ENCODE data around the gene SLC2A4. TPM values are rescaled to one million over a fixed set of nuclear protein-coding genes. Genes with fewer than 3 reads are reported as not detected.

Gene SLC2A4
- total RNA-seq, 4 donors from 2014 or later = 1.8 to 25.9 (median 12.6) TPM

GRCh38 chr17:7235693-7236665 lies 45.5 kb upstream of the SLC2A4 start:
- Histone ChIP-seq H3K9me3 (no peaks in the 10 kb centered on the region), H3K27me3 (no peaks in the 10 kb centered on the region), H3K36me3 (no peaks in the 10 kb centered on the region), H3K4me1 (peaks cover 7 to 18% of the 10 kb centered on the region in 2 donors), H3K27ac (no peak overlapping the region), H3K4me3 (no peak overlapping the region)
- DNase-seq = no peak
- no peak for TF ChIP-seq CTCF (IDR thresholded peaks at IDR 0.05)
- TF ChIP-seq POLR2A (IDR thresholded peaks at IDR 0.05) = no peak
- intact Hi-C loops (cut with DNase I; ENCODE audit: low total_unique reads) = no loop called here

GRCh38 chr17:7236808-7237207 lies 44.7 kb upstream of the SLC2A4 start:
- DNase-seq = no peak
- no peak overlapping the region for H3K4me3 ChIP-seq
- H3K9me3 ChIP-seq = no peaks in the 10 kb centered on the region
- H3K27ac ChIP-seq = peak overlapping the region; percentile 94 to 96
- TF ChIP-seq CTCF (IDR thresholded peaks at IDR 0.05) (no peak), POLR2A (IDR thresholded peaks at IDR 0.05) (no peak)
- intact Hi-C loops (cut with DNase I; ENCODE audit: low total_unique reads) = no loop called here
- peaks cover 13 to 17% of the 10 kb centered on the region in 2 donors for H3K4me1 ChIP-seq
- H3K36me3 ChIP-seq = no peaks in the 10 kb centered on the region
- H3K27me3 ChIP-seq = no peaks in the 10 kb centered on the region

GRCh38 chr17:7237266-7237760 lies 44.2 kb upstream of the SLC2A4 start:
- peaks cover 12 to 14% of the 10 kb centered on the region in 2 donors for H3K4me1 ChIP-seq
- intact Hi-C loops (cut with DNase I; ENCODE audit: low total_unique reads) = no loop called here

GRCh38 chr17:7237761-7238419 lies 43.6 kb upstream of the SLC2A4 start:
- no peaks in the 10 kb centered on the region for H3K27me3 ChIP-seq
- no peaks in the 10 kb centered on the region for H3K9me3 ChIP-seq
- DNase-seq = peak; percentile 79 to 85
- no peak for TF ChIP-seq POLR2A (IDR thresholded peaks at IDR 0.05)
- TF ChIP-seq CTCF (IDR thresholded peaks at IDR 0.05) = no peak
- peak overlapping the region; percentile 86 to 100 for H3K4me3 ChIP-seq
- H3K27ac ChIP-seq = peak overlapping the region; percentile 94 to 96
- H3K4me1 ChIP-seq = peaks cover 9 to 14% of the 10 kb centered on the region in 2 donors
- intact Hi-C loops (cut with DNase I; ENCODE audit: low total_unique reads) = no loop called here
- H3K36me3 ChIP-seq = no peaks in the 10 kb centered on the region

More at GRCh38 chr17:7237266-7237760, 44.2 kb upstream of the SLC2A4 start:
- Histone ChIP-seq H3K27ac (peak overlapping the region; percentile 94 to 96), H3K4me3 (peak overlapping the region; percentile 86 to 100), H3K9me3 (no peaks in the 10 kb centered on the region), H3K27me3 (no peaks in the 10 kb centered on the region), H3K36me3 (no peaks in the 10 kb centered on the region)
- DNase-seq = no peak
- TF ChIP-seq CTCF (IDR thresholded peaks at IDR 0.05) (no peak), POLR2A (IDR thresholded peaks at IDR 0.05) (no peak)
